NT2/D1 (cell line): ENCODE results near the gene NR1I3.

Experiments used
- SUZ12 ChIP-seq: IDR thresholded peaks from 2 replicates; pipeline ENCODE4 v1.6.1; 2011; ENCODE audit not compliant: insufficient read length, insufficient read depth; ENCODE audit errors: extremely low read depth
- YY1 ChIP-seq: IDR thresholded peaks from 2 replicates; pipeline ENCODE4 v1.6.1; 2011; ENCODE audit not compliant: insufficient read length, insufficient read depth

- TF ChIP-seq SUZ12: no peak
- no peak for TF ChIP-seq YY1
Observed at GRCh38 chr1:161196521-161197451, 41.2 kb downstream of the NR1I3 start.
